Activated CD4-positive, alpha-beta T cell treated with anti-CD3 and anti-CD28 coated beads for 36 hours (primary cell): ENCODE results near the gene C5AR1. TPM values are rescaled to one million over a fixed set of nuclear protein-coding genes. Genes with fewer than 3 reads are reported as not detected.
A peak's percentile ranks its signal among the peaks of the same experiment; 100 is the strongest.
"Not testable (repeated sequence)": the region's sequence is repeated elsewhere in the genome, so short reads cannot be mapped to it uniquely, and the experiment has no call there.

Source experiments
- ATAC-seq: fragments of 200-7000 bp; cut with Tn5 transposase; one replicate; pipeline ENCODE4 v1.10.0; 2021; ENCODE audit warnings: mild to moderate bottlenecking, moderate library complexity
- CTCF ChIA-PET: fragments of 350-600 bp; sonication (Branson Sonifier 250); formaldehyde crosslinking; loops from one replicate; lab custom pipeline; 2021; ENCODE audit warnings: antibody characterized with exemption; lab: Charles Lee
- POLR2A ChIA-PET: fragments of 350-600 bp; sonication (Branson Sonifier 250); formaldehyde crosslinking; loops from one replicate; lab custom pipeline; 2021; ENCODE audit warnings: antibody characterized with exemption, inconsistent platforms; lab: Charles Lee
- DNase-seq: peaks from one replicate; pipeline ENCODE4 v3.0.0-alpha.2; 2020
- H3K27ac Mint-ChIP-seq: one replicate; pipeline ENCODE4 v1.8.0; 2021; ENCODE audit warnings: mixed read lengths
- H3K27me3 Mint-ChIP-seq: one replicate; pipeline ENCODE4 v1.8.0; 2021; ENCODE audit warnings: mixed read lengths
- H3K36me3 Mint-ChIP-seq: one replicate; pipeline ENCODE4 v1.8.0; 2021; ENCODE audit warnings: low read depth, mixed read lengths
- H3K4me1 Mint-ChIP-seq: one replicate; pipeline ENCODE4 v1.8.0; 2021; ENCODE audit warnings: mixed read lengths
- H3K4me3 Mint-ChIP-seq: one replicate; pipeline ENCODE4 v1.8.0; 2021; ENCODE audit warnings: mild to moderate bottlenecking, moderate library complexity, mixed read lengths
- H3K9me3 Mint-ChIP-seq: one replicate; pipeline ENCODE4 v1.8.0; 2021; ENCODE audit warnings: low read depth, mixed read lengths
- intact Hi-C, 2 experiments: fragments of 100-400 bp; cut with DNase I in 1 of 2; cut with micrococcal nuclease in 1 of 2; formaldehyde crosslinking; loops; one replicate each; pipeline versions ENCODE4 v1.14.2 to v1.15.1; 2022 to 2024; cut with DNase I, micrococcal nuclease
- total RNA-seq, 2 experiments: library from RNA; stranded (reverse); gene quantifications; one replicate each; pipeline ENCODE4 v1.2.3, GENCODE V29; 2021

The C5AR1 gene
- total RNA-seq, 2 experiments from 2014 or later: 0.41 to 0.79 TPM

GRCh38 chr19:47331931-47332547, 22.4 kb downstream of the C5AR1 start, which contains the start of gene C5AR2:
TSS of gene C5AR2 (plus strand) at chr19:47332175. CDS start at chr19:47340800, 8,625 bp downstream.
- intact Hi-C loops: no loop called here
- Mint-ChIP-seq H3K27ac (no peak within 1 kb of the TSS), H3K9me3 (no peaks in the 10 kb centered on the region), H3K4me1 (peaks cover 6% of the 10 kb centered on the region), H3K36me3 (no peaks in the 10 kb centered on the region), H3K4me3 (no peak within 1 kb of the TSS), H3K27me3 (peaks cover 2% of the 10 kb centered on the region)
- CTCF ChIA-PET: interaction anchor here (0.6 to 0.9 kb wide), 2 partner anchors 59 to 375 kb away, joined by 3 read pairs; no protein-coding TSS in a partner anchor
- POLR2A ChIA-PET: no interaction called here
- DNase-seq (no peak), ATAC-seq (no peak)

GRCh38 chr19:47336765-47337718, 27.4 kb downstream of the C5AR1 start:
- H3K27ac Mint-ChIP-seq, intact Hi-C loops, H3K36me3 Mint-ChIP-seq, POLR2A ChIA-PET, H3K9me3 Mint-ChIP-seq, H3K4me1 Mint-ChIP-seq, H3K4me3 Mint-ChIP-seq, H3K27me3 Mint-ChIP-seq: not testable (repeated sequence)
- CTCF ChIA-PET: interaction anchor here (0.6 to 1.8 kb wide), 2 partner anchors 12 to 20 kb away, joined by 3 to 5 read pairs; partner anchors contain the start of gene DHX34
- DNase-seq (peak; percentile 22), ATAC-seq (peak; percentile 47)

- Mint-ChIP-seq H3K4me1 (peaks cover 6% of the 10 kb centered on the region), H3K27me3 (no peaks in the 10 kb centered on the region), H3K4me3 (no peak overlapping the region), H3K36me3 (no peaks in the 10 kb centered on the region), H3K27ac (no peak overlapping the region), H3K9me3 (no peaks in the 10 kb centered on the region)
- ChIA-PET CTCF (interaction anchor here (1.4 kb wide), 1 partner anchor 9 kb away, joined by 4 read pairs; the partner anchor contains the start of gene DHX34), POLR2A (no interaction called here)
- DNase-seq: no peak
- intact Hi-C loops: no loop called here
- no peak for ATAC-seq
Observed at GRCh38 chr19:47339196-47339880, 29.7 kb downstream of the C5AR1 start.

- CTCF ChIA-PET: interaction anchor here (1.4 kb wide), 1 partner anchor 8 kb away, joined by 4 read pairs; the partner anchor contains the start of gene DHX34
- H3K4me3 Mint-ChIP-seq: no peak overlapping the region
- ATAC-seq: no peak
- peaks cover 6% of the 10 kb centered on the region for H3K4me1 Mint-ChIP-seq
- intact Hi-C loops: loop anchor here (10.0 kb wide), 2 partner anchors 264 to 626 kb away; partner anchors contain the start of genes BICRA (in 1 of the 2) and PRKD2 (in 1 of the 2)
- H3K27ac Mint-ChIP-seq: no peak overlapping the region
- DNase-seq: no peak
- no peaks in the 10 kb centered on the region for H3K36me3 Mint-ChIP-seq
- no peaks in the 10 kb centered on the region for H3K27me3 Mint-ChIP-seq
- POLR2A ChIA-PET: no interaction called here
- no peaks in the 10 kb centered on the region for H3K9me3 Mint-ChIP-seq
Observed at GRCh38 chr19:47340477-47341208, 31.0 kb downstream of the C5AR1 start.

DNA sequence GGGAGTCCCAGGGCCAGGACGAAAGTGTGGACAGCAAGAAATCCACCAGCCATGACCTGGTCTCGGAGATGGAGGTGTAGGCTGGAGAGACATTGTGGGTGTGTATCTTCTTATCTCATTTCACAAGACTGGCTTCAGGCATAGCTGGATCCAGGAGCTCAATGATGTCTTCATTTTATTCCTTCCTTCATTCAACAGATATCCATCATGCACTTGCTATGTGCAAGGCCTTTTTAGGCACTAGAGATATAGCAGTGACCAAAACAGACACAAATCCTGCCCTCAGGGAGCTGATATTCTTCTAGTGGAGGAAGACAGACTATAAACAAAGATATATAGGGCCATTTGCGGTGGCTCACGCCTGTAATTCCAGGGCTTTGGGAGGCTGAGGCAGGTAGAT, 32.1 kb downstream of the C5AR1 start:
- ATAC-seq: no peak
- Mint-ChIP-seq H3K27me3 (no peaks in the 10 kb centered on the region), H3K4me1 (peaks cover 1% of the 10 kb centered on the region), H3K27ac (no peak overlapping the region), H3K36me3 (no peaks in the 10 kb centered on the region), H3K9me3 (no peaks in the 10 kb centered on the region), H3K4me3 (no peak overlapping the region)
- ChIA-PET POLR2A (no interaction called here), CTCF (no interaction called here)
- DNase-seq: no peak
- intact Hi-C loops: loop anchor here (10.0 kb wide), 2 partner anchors 263 to 627 kb away; partner anchors contain the start of genes BICRA (in 1 of the 2) and PRKD2 (in 1 of the 2)

GRCh38 chr19:47343194-47343802, 33.6 kb downstream of the C5AR1 start:
- ChIA-PET POLR2A (no interaction called here), CTCF (interaction anchor here (0.6 to 0.7 kb wide), 2 partner anchors 99 to 767 kb away, joined by 3 to 5 read pairs; no protein-coding TSS in a partner anchor)
- H3K27ac Mint-ChIP-seq: no peak overlapping the region
- H3K9me3 Mint-ChIP-seq: no peaks in the 10 kb centered on the region
- ATAC-seq (no peak), DNase-seq (no peak)
- intact Hi-C loops: loop anchor here (10.0 kb wide), 2 partner anchors 262 to 628 kb away; partner anchors contain the start of genes BICRA (in 1 of the 2) and PRKD2 (in 1 of the 2)
- H3K4me3 Mint-ChIP-seq: no peak overlapping the region
- H3K27me3 Mint-ChIP-seq: no peaks in the 10 kb centered on the region
- H3K36me3 Mint-ChIP-seq: no peaks in the 10 kb centered on the region
- H3K4me1 Mint-ChIP-seq: no peaks in the 10 kb centered on the region

GRCh38 chr19:47344425-47344824, 34.8 kb downstream of the C5AR1 start:
- ATAC-seq (no peak), DNase-seq (no peak)
- POLR2A ChIA-PET: no interaction called here
- H3K27me3 Mint-ChIP-seq: no peaks in the 10 kb centered on the region
- no peak overlapping the region for H3K4me3 Mint-ChIP-seq
- no peaks in the 10 kb centered on the region for H3K9me3 Mint-ChIP-seq
- CTCF ChIA-PET: interaction anchor here (0.7 to 1.8 kb wide), 4 partner anchors 39 to 183 kb away, joined by 3 to 9 read pairs (median 4); no protein-coding TSS in a partner anchor
- no peak overlapping the region for H3K27ac Mint-ChIP-seq
- peaks cover 9% of the 10 kb centered on the region for H3K4me1 Mint-ChIP-seq
- peaks cover 3% of the 10 kb centered on the region for H3K36me3 Mint-ChIP-seq
- intact Hi-C loops: loop anchor here (10.0 kb wide), 2 partner anchors 260 to 630 kb away; partner anchors contain the start of genes BICRA (in 1 of the 2) and PRKD2 (in 1 of the 2)

- POLR2A ChIA-PET: not testable (repeated sequence)
Observed at GRCh38 chr19:47346024-47346423, 36.4 kb downstream of the C5AR1 start.

GRCh38 chr19:47348819-47349795, 39.4 kb downstream of the C5AR1 start, which contains the start of gene DHX34:
TSS of gene DHX34 (plus strand) at chr19:47349315. CDS start at chr19:47353031, 3,716 bp downstream.
- peaks cover 28% of the 10 kb centered on the region for H3K36me3 Mint-ChIP-seq
- CTCF ChIA-PET: interaction anchor here (0.6 to 2.8 kb wide), 27 partner anchors 8 to 395 kb away, joined by 3 to 16 read pairs (median 4); partner anchors contain the start of genes BICRA, KPTN, NAPA and ZC3H4

More at GRCh38 chr19:47346024-47346423, 36.4 kb downstream of the C5AR1 start:
- intact Hi-C loops: loop anchor here (5.0 to 10.0 kb wide), 5 partner anchors 234 to 911 kb away; partner anchors contain the start of genes BICRA (in 1 of the 2), CARD8 (in 1 of the 2), PRKD2 (in 1 of the 2) and SLC1A5 (in 1 of the 2)
- H3K27ac Mint-ChIP-seq, H3K9me3 Mint-ChIP-seq, H3K4me3 Mint-ChIP-seq, ATAC-seq, H3K27me3 Mint-ChIP-seq, DNase-seq: not testable (repeated sequence)
- Mint-ChIP-seq H3K4me1 (peaks cover 23% of the 10 kb centered on the region), H3K36me3 (peaks cover 14% of the 10 kb centered on the region)
- CTCF ChIA-PET: interaction anchor here (1.5 to 1.8 kb wide), 2 partner anchors 41 to 50 kb away, joined by 5 to 9 read pairs; no protein-coding TSS in a partner anchor

More at GRCh38 chr19:47348819-47349795, 39.4 kb downstream of the C5AR1 start, which contains the start of gene DHX34:
- DNase-seq (peak; percentile 99), ATAC-seq (peak; percentile 98)
- intact Hi-C loops: loop anchor here (1.0 to 10.0 kb wide), 19 partner anchors 53 to 908 kb away; partner anchors contain the start of genes ZC3H4 (in 2 of the 2), BICRA (in 1 of the 2), CARD8 (in 1 of the 2) and CCDC9 (in 1 of the 2)
- H3K4me1 Mint-ChIP-seq: peaks cover 35% of the 10 kb centered on the region
- no peaks in the 10 kb centered on the region for H3K27me3 Mint-ChIP-seq
- POLR2A ChIA-PET: interaction anchor here (0.5 to 1.4 kb wide), 7 partner anchors 25 to 434 kb away, joined by 3 to 7 read pairs (median 3); partner anchors contain the start of genes INAFM1 and ZC3H4
- H3K4me3 Mint-ChIP-seq: peak within 1 kb of the TSS; percentile 92
- H3K9me3 Mint-ChIP-seq: no peaks in the 10 kb centered on the region
- peak within 1 kb of the TSS; percentile 94 for H3K27ac Mint-ChIP-seq
